GM12865 (cell line): ENCODE results near the gene FEM1C.

Source experiments
- DNase-seq: peaks from one replicate; pipeline ENCODE4 v3.0.0; 2010; ENCODE audit warnings: low read depth
- H3K4me3 ChIP-seq: 2 replicates; pipeline ENCODE4 v1.5.1; 2011; ENCODE audit warnings: mild to moderate bottlenecking, low read depth, low read length, control low read depth
- CTCF ChIP-seq: IDR thresholded peaks from 2 replicates; pipeline ENCODE4 v1.5.1; 2011; ENCODE audit warnings: low read length, control low read depth, low read depth, inconsistent platforms; ENCODE audit not compliant: insufficient read depth; ENCODE audit errors: missing control alignments

FEM1C gene

DNA sequence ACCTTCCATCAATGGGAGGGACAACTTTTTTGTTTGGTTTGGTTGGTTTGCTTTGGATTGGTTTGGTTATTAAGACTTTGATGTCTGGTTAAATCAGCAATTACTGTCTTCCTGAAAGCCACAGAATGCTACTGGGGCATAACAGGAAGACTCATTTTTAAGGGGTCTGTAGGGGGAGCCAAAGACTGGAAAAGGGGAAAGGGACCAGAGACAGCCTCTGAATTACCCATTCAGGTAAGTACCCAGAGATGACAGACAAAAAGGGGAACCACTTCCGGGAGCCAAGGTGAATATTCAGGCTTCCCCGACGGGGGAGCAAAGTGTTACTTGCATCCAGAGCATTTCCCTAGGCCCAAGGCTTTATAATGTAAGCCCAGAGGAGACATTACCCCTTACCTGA lies 4.6 kb upstream of the FEM1C start:
- H3K4me3 ChIP-seq, result no peak overlapping the region
- TF ChIP-seq CTCF, result peak; percentile 36
- peak; percentile 75 for DNase-seq

DNA sequence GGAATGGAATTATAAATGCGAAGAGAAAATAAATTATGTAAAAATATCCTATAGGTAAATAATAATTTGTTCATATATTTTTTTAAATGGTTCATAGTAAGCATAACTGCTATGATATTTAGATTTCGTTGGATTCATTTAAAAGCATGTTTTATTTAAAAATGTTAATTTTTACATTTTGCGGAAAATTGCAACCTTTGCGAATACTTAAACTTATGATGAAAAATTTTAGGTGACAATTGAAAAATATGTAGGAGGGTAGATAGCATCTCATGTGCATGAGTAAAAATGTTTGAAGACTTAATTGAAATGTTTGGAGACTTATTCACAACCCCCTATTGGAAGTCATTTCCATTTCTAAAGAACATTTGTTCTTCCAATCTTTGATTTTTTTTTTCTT lies 4.1 kb upstream of the FEM1C start:
- no peak for TF ChIP-seq CTCF
- no peak overlapping the region for H3K4me3 ChIP-seq
- DNase-seq, result no peak

DNA sequence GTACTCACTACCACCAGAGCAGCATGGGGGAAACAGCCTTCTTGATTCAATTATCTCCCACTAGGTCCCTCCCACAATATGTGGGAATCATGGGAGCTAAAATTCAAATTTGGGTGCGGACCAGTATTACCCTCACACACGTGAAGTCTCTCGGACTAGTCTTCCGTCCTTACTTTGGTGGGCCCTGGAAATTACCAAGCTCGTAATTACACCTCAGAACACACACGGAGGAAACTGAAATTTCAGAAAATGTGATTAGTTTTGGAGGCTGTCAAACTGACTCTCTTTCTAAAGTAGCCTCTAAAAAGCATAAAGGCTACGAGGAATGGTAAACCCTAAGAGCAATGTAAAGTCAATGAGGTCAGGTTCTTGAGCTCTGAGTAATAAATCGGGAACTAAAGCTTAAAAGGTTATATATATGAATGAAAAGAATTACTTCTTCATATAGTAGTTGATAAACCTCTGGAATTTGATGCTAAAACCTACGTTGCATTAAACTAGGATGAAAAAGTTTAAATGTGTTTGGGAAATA lies 842 bp upstream of the FEM1C start:
- peak overlapping the region; percentile 61 for H3K4me3 ChIP-seq
- DNase-seq, result no peak
- no peak for TF ChIP-seq CTCF

GRCh38 chr5:115544043-115544435 lies 536 bp downstream of the FEM1C start:
- H3K4me3 ChIP-seq, result peak overlapping the region; percentile 79
- no peak for TF ChIP-seq CTCF
- DNase-seq, result no peak

DNA sequence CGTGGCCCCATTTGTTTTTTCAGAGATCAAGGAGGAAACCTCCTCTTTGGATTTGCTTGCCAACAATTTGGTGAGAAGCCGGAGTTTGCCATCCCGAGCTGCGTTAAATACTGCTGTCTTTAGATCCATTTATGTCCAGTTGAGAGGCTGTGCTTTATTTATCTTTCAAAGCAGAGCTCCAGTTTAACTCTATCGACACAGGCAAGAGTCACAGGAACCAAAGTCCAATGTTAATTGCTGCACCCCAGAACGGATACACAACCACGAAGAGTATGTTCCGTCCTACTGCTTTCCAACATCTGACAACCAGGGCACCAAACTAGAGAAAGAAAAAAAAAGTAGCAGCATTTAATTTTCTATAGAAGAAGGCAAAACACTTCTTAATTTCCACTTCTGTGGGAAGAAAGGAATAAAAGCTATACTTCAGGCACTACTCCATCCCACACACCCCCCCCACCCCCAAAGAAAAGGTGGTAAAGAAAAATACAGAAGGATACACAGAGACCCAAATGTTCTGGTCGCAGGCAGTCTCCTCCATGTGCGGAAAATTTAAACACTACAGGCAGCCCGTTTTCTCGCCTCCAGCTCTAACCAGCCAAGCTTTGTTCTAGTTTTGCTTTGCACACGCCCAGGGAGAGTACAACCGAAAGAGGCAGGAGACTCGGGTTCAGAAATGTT lies 1.1 kb downstream of the FEM1C start:
- DNase-seq, result peak; percentile 78
- no peak for TF ChIP-seq CTCF

GRCh38 chr5:115542651-115543364 lies 1.8 kb downstream of the FEM1C start:
- H3K4me3 ChIP-seq, result peak overlapping the region; percentile 79
- peak; percentile 6 for DNase-seq
- TF ChIP-seq CTCF, result no peak

More for the DNA sequence above, 1.1 kb downstream of the FEM1C start:
- peak overlapping the region; percentile 79 for H3K4me3 ChIP-seq
